Umbilical cord (tissue), 2 donors: ENCODE data around the gene FAM98B. TPM values are rescaled to one million over a fixed set of nuclear protein-coding genes. Genes with fewer than 3 reads are reported as not detected.

ENCODE experiments used
- DNase-seq: peaks from one replicate; pipeline ENCODE4 v3.0.0-alpha.2; 2015; ENCODE audit warnings: low spot score
- total RNA-seq: library from RNA; depleted of rRNA; stranded (reverse); fragments of >200 nt; gene quantifications from one replicate; pipeline ENCODE4 v1.2.3, GENCODE V29; 2014; ENCODE audit warnings: low replicate concordance; ENCODE audit not compliant: insufficient read depth

FAM98B gene
- total RNA-seq, 1 donor from 2014 or later, result 33.0 TPM

GRCh38 chr15:38461066-38461833, 7.3 kb downstream of the FAM98B start:
- no peak for DNase-seq

DNA sequence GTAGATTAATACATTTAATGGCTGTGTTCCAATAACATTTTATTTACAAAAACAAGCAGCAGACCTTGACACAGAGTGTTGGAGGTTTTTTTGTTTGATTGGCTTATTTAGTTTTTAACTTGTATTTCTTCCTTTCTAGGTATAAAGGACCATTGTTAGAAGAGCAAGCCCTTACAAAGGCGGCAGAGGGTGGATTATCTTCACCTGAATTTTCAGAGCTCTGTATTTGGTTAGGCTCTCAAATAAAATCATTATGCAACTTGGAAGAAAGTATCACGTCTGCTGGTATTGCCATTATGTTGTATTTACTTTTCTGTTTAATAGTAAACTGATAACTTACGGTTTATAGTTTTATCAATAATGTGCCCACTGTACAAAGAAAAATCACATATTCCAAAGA, 10.0 kb downstream of the FAM98B start:
- DNase-seq, result no peak

- DNase-seq, result no peak
These were observed 10.7 kb downstream of the FAM98B start for GRCh38 chr15:38464675-38465074.

- DNase-seq, result peak; percentile 79
These were observed 16.9 kb downstream of the FAM98B start for GRCh38 chr15:38470816-38471215.

DNA sequence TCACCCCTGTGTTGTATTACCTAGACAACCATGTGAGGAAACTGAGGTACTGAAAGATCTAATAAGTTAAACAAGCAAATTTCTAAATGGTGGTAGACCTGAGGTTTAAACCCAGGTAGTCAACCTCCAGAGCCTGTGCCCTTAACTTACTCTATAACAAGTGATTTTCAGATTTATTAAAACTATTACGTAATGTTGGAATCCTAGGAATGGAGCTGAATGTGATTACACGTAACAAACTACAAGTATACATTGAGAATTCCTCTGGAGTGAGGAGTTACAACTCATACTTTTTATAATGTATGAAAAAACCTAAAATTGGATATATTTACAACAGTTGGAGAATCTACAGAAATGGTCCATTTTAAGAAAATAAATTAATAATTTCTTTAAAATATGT, 18.0 kb downstream of the FAM98B start:
- no peak for DNase-seq

DNA sequence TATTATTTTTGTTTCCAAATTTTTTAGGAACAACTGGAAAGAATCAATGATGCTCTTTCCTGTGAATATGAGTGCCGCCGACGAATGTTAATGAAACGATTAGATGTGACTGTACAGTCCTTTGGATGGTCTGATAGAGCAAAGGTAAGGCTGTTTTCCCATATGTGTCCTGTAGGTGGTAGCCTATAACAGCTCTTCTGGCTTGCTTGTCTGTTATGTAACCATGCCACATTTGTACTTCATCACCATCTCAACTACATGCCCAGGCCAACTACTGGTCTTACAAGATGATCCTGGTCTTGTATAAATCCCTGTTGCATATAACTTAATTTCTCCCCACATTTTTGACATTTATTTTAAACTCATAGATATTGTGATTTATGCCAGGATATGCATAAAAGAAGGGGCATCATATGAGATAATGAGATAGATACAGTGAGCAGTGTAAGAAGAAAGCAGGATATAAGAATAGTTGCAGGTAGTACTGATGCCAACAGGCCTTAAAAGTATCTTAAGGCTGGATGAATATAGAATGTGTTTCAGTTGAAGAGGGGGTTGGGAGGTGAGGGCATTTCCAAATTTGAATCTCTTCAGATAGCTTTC, 20.3 kb downstream of the FAM98B start:
- peak; percentile 71 for DNase-seq

GRCh38 chr15:38475361-38475760, 21.4 kb downstream of the FAM98B start:
- no peak for DNase-seq

DNA sequence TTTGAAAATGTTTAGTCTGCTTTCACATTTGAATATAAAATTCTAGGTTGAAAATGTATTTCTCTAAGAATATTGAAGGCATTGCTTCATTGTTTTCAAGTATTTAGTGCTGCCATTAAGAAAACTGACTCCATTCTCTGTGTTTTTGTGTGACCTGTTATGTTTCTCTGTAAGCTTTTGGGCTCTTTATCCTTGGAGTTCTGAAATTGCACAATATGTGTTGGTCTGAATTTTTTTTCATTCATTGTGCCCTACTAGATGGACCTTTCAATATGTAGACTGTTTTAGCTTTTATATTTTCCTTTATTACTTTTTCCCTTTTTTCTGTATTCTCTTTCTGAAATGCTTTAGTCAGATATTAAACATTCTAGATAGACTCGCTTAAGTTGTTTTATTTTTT, 22.2 kb downstream of the FAM98B start:
- no peak for DNase-seq

DNA sequence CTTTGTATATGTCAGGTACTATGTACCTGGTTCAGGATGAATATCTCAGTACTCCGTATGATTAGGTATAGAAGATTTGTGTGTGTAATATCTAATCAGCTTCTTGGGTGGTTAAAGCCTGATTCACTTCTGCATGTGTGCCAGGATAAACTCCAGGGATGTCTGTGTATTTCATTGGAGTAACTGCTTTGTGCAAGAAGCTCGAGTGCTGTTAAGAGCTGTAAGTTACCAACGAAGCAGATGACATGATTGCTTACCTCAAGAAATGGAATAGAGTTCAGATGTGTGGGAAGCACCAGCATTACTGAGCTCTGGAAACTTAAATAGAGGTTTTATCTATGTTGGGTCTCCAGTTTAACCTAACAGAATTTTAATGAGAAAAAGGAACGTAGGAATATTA, 23.7 kb downstream of the FAM98B start:
- no peak for DNase-seq

DNA sequence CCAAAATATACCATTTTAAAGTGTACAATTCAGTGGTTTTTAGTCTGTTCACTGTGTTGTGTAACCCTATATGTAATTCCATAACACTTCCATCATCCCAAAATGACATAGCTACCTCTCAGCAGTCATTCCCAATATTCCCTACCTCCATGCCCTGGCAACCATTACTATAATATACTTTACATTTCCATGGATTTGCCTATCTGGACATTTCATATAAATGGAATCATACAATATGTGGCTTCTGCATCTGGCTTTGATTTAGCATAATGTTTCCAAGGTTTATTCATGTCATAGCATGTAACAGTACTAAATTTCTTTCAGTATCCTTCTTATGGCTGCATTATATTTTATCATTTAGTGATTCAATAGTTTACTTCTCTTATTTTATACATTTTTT, 25.3 kb downstream of the FAM98B start:
- DNase-seq, result no peak

DNA sequence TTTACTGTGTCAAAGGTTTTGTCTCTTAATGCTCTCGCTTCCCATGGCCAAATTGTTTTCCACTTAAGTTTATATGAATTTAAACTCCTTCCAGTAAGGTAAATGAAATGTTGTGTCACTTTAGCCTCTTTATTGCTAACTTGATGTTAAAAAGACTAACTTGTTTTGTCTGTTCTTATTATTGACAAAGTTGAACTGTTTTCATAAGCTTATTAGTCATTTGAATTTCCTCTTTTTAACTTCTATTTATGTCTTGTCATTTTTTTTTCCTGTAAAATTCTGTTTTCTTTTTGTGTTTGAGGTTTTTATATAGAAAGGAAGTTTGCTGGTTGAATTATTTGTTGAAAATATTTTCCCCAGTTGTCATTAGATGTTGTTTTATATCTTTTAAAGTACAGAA, 25.8 kb downstream of the FAM98B start:
- DNase-seq, result no peak

GRCh38 chr15:38481113-38481512, 27.2 kb downstream of the FAM98B start:
- no peak for DNase-seq

GRCh38 chr15:38481761-38482160, 27.8 kb downstream of the FAM98B start:
- no peak for DNase-seq

DNA sequence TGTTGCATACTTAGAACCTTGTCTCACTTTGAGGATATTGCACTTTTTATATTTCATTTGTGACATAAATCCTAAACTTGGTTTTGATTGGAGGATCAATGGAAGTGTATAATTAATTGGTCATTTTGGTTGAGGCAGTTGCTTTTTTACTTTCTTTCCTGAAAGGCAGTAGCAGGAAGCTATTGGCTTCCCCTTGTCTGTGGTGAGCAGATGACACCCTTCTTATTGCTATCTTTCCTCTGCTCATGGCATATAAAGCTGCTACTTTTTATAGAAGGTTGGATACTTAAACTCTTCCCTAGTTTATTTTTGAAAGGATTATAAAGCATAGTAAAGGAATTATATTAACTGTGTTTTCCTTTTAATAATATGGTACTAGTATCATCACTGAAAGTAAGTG, 28.6 kb downstream of the FAM98B start:
- DNase-seq, result no peak

- no peak for DNase-seq
These were observed 33.0 kb downstream of the FAM98B start for GRCh38 chr15:38486936-38487335.

- no peak for DNase-seq
These were observed 33.5 kb downstream of the FAM98B start for GRCh38 chr15:38487378-38487777.

DNA sequence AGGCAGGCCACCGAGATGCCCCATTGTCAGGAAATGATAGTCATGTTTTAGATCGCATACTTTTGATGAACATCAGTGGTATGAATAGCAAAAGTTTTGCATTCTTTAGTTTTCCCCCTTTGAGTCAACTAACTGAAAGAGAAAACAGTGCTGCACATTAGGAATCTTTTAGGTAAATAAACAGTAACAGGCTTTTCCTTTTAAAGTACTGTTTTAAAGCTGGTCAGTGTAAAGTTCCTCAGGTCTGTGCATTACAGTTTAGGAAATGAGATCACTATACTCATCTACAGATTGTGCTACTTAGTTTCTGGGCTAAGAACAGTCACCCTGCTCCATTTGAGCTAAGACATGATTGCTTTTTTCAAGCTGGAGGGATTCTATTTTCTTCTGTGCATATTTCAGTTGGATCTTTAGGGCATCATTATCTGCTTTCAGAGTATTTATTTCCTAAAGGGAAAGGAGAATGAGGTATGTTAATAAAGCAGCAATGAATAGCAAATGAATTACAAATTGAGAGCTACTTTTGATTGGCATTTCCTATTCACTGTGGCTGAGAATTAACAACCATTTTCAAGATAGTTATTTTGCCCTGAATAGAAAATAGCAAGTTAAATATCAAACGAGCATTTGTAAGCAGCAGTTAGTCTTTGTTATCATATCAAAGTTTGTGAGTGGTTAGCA, 36.5 kb downstream of the FAM98B start:
- DNase-seq, result no peak

DNA sequence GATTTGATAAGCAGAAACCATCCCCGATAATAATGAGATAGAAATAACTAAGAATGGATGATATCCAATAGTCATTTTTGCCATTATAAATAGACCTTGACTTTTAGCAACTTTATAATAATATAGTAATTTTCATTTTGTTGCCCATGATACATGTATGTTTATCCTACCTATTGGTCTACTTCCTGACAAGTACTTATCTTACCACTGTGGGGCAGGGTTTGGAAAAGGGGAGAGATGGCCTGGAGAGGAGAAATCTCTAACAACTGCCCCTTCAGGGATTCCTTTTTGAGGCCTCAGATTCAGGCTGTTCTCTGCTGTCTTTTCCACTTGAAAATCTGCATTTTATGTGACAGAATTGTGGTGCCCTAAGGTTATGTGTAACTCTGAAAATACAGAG, 42.2 kb downstream of the FAM98B start:
- no peak for DNase-seq

DNA sequence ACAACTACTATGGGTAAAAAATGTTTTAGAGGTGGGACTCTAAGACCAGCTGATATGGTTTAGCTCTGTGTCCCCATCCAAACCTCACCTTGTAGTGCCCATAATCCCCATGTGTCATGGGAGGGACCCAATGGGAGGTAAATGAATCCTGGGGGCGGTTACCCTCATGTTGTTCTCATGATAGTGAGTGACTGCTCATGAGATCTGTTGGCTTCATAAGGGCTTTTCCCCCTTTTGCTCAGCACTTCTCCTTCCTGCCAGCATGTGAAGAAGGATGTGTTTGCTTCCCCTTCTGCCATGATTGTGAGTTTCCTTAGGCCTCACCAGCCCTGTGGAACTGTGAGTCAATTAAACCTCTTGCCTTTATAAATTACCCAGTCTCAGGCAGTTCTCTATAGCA, 45.7 kb downstream of the FAM98B start:
- no peak for DNase-seq

DNA sequence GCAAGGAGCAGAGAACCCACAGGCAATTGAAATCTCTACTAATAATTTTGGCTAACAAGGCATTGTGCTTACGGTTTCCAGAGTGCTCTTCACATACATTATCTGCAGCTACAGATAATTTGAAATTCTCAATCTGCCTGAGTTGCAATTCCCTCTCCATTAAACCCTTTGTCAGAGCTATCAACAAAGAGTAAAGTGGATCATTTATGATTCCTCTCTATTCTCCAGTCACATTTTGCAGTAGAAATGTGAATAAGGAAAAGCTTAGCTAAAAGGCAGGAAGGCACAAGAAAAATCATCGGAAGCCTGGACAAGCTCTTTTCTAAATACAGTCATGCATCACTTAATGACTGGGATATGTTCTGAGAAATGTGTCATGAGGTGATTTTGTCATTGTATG, 49.6 kb downstream of the FAM98B start:
- DNase-seq, result no peak

DNA sequence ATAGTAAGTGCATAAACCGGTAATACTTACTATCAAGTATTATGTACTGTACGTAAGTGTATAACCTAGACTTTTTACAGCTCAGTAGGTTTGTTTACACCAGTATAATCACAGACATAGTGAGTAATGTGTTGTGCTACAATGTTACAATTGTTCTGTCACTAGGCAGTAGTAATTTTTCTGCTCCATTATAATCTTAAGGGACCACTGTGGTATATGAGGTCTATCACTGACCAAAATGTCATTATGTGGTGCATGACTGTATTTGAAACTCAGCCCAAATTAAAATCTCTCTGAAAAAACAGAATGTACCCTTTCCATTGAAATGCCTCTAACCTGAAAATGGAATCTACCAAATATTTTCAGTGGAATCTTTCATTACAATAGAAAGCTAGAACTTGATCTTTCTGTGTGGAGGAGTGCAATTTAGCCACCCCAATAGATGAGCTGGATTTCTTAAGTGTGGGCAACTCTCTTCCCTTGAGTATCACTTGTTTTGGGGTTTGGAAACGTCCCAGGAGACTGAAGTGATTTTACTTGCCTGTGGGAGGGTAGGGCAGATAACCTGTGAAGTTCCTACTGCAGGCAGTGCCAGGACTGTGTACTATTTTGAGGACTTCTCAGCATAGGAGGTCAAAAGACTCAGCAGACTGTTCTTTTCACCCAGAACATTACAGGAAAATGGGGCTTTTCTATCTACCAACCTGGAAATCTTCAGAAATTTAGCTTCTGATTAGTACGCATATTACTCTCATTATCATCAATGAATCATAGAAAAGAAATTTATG, 50.9 kb downstream of the FAM98B start:
- DNase-seq, result no peak

DNA sequence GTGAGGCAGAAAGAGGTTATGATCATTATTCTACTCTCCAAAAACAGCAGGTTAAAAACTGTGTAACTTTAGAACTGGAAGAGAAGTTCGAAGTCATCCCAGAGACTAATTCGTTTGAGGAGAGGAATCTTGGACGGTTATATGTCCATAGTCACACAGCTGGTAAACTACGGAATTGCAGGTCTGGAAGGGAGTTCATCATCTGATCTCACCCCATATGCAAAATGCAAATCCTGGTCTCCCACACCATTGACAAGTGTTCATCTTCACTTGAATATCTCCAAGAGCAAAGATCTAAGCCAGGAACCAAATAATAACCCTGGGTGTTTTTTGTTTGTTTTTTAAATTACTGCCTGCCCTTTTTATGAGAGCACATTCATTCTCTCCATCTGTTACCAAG, 53.1 kb downstream of the FAM98B start:
- no peak for DNase-seq
